Suprapubic skin (tissue), 4 donors: ENCODE measurements around the gene NUFIP1. TPM values are rescaled to one million over a fixed set of nuclear protein-coding genes. Genes with fewer than 3 reads are reported as not detected.
"Not testable (repeated sequence)": the region's sequence is repeated elsewhere in the genome, so short reads cannot be mapped to it uniquely, and the experiment has no call there.

Experiments used
- DNase-seq, 2 donors: peaks; one replicate each; pipeline ENCODE4 v3.0.0-alpha.2; 2019; ENCODE audit warnings: low spot score in 2 of 2
- H3K27ac ChIP-seq: fragments of 200-600 bp; sonication (generic); one replicate; pipeline ENCODE4 v1.5.1; 2019
- H3K27me3 ChIP-seq: fragments of 200-600 bp; sonication (generic); one replicate; pipeline ENCODE4 v1.5.1; 2019
- H3K36me3 ChIP-seq: fragments of 200-600 bp; sonication (generic); one replicate; pipeline ENCODE4 v1.5.1; 2019
- H3K4me1 ChIP-seq: fragments of 200-600 bp; sonication (generic); one replicate; pipeline ENCODE4 v1.5.1; 2019
- H3K4me3 ChIP-seq: fragments of 200-600 bp; sonication (generic); one replicate; pipeline ENCODE4 v1.5.1; 2019; ENCODE audit warnings: mild to moderate bottlenecking
- H3K9me3 ChIP-seq: fragments of 200-600 bp; sonication (generic); one replicate; pipeline ENCODE4 v1.5.1; 2019
- CTCF ChIP-seq, 2 donors: fragments of 200-600 bp in 1 of 2; fragments of 450-650 bp in 1 of 2; sonication (generic) in 1 of 2; IDR thresholded peaks; one replicate each; pipeline ENCODE4 v1.5.1; 2016 to 2019; ENCODE audit warnings: antibody characterized with exemption in 2 of 2, mild to moderate bottlenecking in 1 of 2, moderate library complexity in 1 of 2
- EP300 ChIP-seq: sonication (generic); formaldehyde crosslinking; IDR thresholded peaks from one replicate; pipeline ENCODE4 v1.6.1; 2017; ENCODE audit warnings: antibody characterized with exemption
- POLR2A ChIP-seq, 2 donors: fragments of 450-650 bp; IDR thresholded peaks; one replicate each; pipeline ENCODE4 v1.6.1; 2017; ENCODE audit warnings: antibody characterized with exemption in 2 of 2, mild to moderate bottlenecking in 2 of 2, moderate library complexity in 2 of 2
- POLR2AphosphoS5 ChIP-seq, 3 donors: sonication (generic); formaldehyde crosslinking; IDR thresholded peaks; one replicate each; pipeline ENCODE4 v1.6.1; 2017; ENCODE audit warnings: antibody characterized with exemption in 3 of 3
- WGBS: methylation state at CpG from one replicate; pipeline ENCODE4 v1.1.5; 2018; 5-methylcytosine and 5-hydroxymethylcytosine counted together
- total RNA-seq, 4 donors: library from RNA; depleted of rRNA; stranded (reverse); fragments of >200 nt; gene quantifications; one replicate each; pipeline ENCODE4 v1.1.0, GENCODE V29; 2016

NUFIP1 gene
- total RNA-seq, 4 donors from 2014 or later = 3.2 to 5.0 (median 4.2) TPM

DNA sequence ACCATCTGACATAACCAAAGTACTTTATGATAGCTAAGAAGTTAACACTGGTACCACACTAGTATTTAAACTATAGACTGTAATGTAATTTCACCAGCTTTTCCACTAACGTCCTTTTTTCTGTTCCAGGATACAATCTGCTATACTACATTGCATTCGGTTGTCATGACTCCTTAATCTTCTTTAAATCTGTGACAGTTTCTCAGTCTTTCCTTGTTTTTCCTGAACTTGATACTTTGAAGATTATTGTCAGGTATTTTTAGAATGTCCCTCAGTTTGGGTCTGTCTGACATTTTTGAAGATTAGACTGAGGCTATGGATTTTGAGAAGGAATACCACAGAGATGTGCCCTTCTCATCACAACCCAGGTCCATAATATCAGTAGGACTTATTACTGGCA lies 36.6 kb downstream of the NUFIP1 start:
- no peaks in the 10 kb centered on the region for H3K27me3 ChIP-seq
- H3K27ac ChIP-seq = no peak overlapping the region
- H3K36me3 ChIP-seq = no peaks in the 10 kb centered on the region
- WGBS = 90% methylated on average over 2 of the region's 2 CpGs
- H3K4me1 ChIP-seq = peaks cover 9% of the 10 kb centered on the region
- DNase-seq = no peak
- H3K9me3 ChIP-seq = no peaks in the 10 kb centered on the region
- H3K4me3 ChIP-seq = no peak overlapping the region
- TF ChIP-seq EP300 (no peak), POLR2AphosphoS5 (IDR thresholded peaks at IDR 0.05) (no peak), CTCF (IDR thresholded peaks at IDR 0.05) (no peak), POLR2A (IDR thresholded peaks at IDR 0.05) (no peak)

- no peak for DNase-seq
- H3K9me3 ChIP-seq = no peaks in the 10 kb centered on the region
- TF ChIP-seq CTCF (IDR thresholded peaks at IDR 0.05) (no peak), EP300 (no peak), POLR2A (IDR thresholded peaks at IDR 0.05) (no peak)
- no peaks in the 10 kb centered on the region for H3K27me3 ChIP-seq
- peaks cover 9% of the 10 kb centered on the region for H3K4me1 ChIP-seq
- no peak overlapping the region for H3K4me3 ChIP-seq
- H3K27ac ChIP-seq = no peak overlapping the region
- H3K36me3 ChIP-seq = no peaks in the 10 kb centered on the region
Measured at GRCh38 chr13:44951184-44951583, 38.1 kb downstream of the NUFIP1 start.

GRCh38 chr13:44943411-44943810 lies 45.9 kb downstream of the NUFIP1 start:
- not testable (repeated sequence) for H3K4me1 ChIP-seq, H3K27me3 ChIP-seq, H3K36me3 ChIP-seq, H3K4me3 ChIP-seq, H3K9me3 ChIP-seq, DNase-seq, H3K27ac ChIP-seq
- WGBS = 80% methylated on average over 4 of the region's 4 CpGs

GRCh38 chr13:44938854-44939253 lies 50.4 kb downstream of the NUFIP1 start:
- DNase-seq = no peak
- 89% methylated on average over 2 of the region's 2 CpGs for WGBS
- peaks cover 3% of the 10 kb centered on the region for H3K36me3 ChIP-seq
- no peak overlapping the region for H3K27ac ChIP-seq
- H3K4me3 ChIP-seq = no peak overlapping the region
- H3K4me1 ChIP-seq = peaks cover 4% of the 10 kb centered on the region
- no peaks in the 10 kb centered on the region for H3K27me3 ChIP-seq
- no peaks in the 10 kb centered on the region for H3K9me3 ChIP-seq
- TF ChIP-seq EP300 (no peak), CTCF (IDR thresholded peaks at IDR 0.05) (no peak), POLR2A (IDR thresholded peaks at IDR 0.05) (no peak), POLR2AphosphoS5 (IDR thresholded peaks at IDR 0.05) (no peak)

DNA sequence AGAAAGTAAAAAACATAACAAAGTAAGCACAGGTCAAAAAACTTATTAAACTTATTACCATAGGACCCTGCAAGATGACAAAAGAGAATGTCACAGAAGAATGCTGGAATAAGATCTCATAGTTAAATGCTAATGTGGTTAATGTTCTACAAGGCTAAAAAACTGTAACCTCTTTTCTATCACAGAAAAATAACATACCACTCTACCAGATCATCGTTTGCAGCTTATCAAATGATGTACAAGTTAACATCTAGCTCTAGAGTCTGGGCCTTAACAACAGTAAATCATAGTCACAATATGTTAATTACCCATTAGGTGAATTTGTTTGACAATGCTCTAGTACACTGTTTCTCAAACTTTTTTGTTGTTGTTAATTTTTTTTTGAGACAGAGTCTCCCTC lies 53.0 kb downstream of the NUFIP1 start:
- H3K4me1 ChIP-seq = peaks cover 29% of the 10 kb centered on the region
- H3K27me3 ChIP-seq = no peaks in the 10 kb centered on the region
- TF ChIP-seq CTCF (IDR thresholded peaks at IDR 0.05) = no peak
- no peak for TF ChIP-seq POLR2AphosphoS5 (IDR thresholded peaks at IDR 0.05)
- TF ChIP-seq EP300 = no peak
- no peak for TF ChIP-seq POLR2A (IDR thresholded peaks at IDR 0.05)
- no peaks in the 10 kb centered on the region for H3K36me3 ChIP-seq
- WGBS = 92% methylated on average over 1 of the region's 1 CpG
- DNase-seq = no peak
- H3K9me3 ChIP-seq = no peaks in the 10 kb centered on the region
- H3K4me3 ChIP-seq = no peak overlapping the region
- no peak overlapping the region for H3K27ac ChIP-seq

DNA sequence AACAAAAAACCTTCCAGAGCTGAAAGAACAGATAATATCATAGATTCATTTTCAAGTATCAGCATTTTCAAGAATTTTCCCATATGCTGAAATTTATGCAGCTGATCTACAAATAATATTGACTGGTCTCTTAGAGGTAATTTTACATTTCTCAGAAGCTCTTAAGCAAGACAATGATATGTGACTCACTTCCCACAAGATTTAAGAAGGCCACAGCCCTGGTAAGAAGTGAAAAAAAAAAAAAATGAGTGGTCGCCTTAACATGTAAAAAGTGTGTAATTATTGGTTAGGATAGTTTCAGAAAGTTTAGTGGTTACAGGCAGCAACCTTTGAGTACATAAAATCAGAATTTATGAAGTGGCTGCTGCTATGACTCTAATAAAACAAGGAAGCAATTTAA lies 54.5 kb downstream of the NUFIP1 start:
- WGBS = 0% methylated on average over 1 of the region's 1 CpG
- TF ChIP-seq CTCF (IDR thresholded peaks at IDR 0.05) = no peak
- TF ChIP-seq EP300 = no peak
- TF ChIP-seq POLR2AphosphoS5 (IDR thresholded peaks at IDR 0.05) = no peak
- TF ChIP-seq POLR2A (IDR thresholded peaks at IDR 0.05) = no peak
- Histone ChIP-seq H3K27ac (no peak overlapping the region), H3K36me3 (no peaks in the 10 kb centered on the region), H3K9me3 (no peaks in the 10 kb centered on the region), H3K4me3 (no peak overlapping the region), H3K4me1 (peaks cover 44% of the 10 kb centered on the region), H3K27me3 (no peaks in the 10 kb centered on the region)
- no peak for DNase-seq
